Measurements from ENCODE around the gene CSRP2. TPM values are rescaled to one million over a fixed set of nuclear protein-coding genes. Genes with fewer than 3 reads are reported as not detected.
A peak's percentile ranks its signal among the peaks of the same experiment; 100 is the strongest.

CSRP2 gene
- total RNA-seq, 6 experiments from 2014 or later: 20.7 to 32.7 (median 29.5) TPM

- Mint-ChIP-seq H3K27ac (peak overlapping the region; percentile 17; the same call in 1 of the 2 replicates), H3K4me3 (peak overlapping the region; percentile 53), H3K4me1 (ENCODE audit: low read depth) (peaks cover 18% of the 10 kb centered on the region), H3K36me3 (ENCODE audit: low read depth) (no peaks in the 10 kb centered on the region), H3K9me3 (no peaks in the 10 kb centered on the region), H3K27me3 (ENCODE audit: insufficient read depth) (peaks cover 1% of the 10 kb centered on the region; the same call in 1 of the 2 replicates)
- DNase-seq: peak; percentile 37
- no peak for TF ChIP-seq CTCF (IDR thresholded peaks at IDR 0.05)
Observed at GRCh38 chr12:76915361-76916169, 36.7 kb upstream of the CSRP2 start.

GRCh38 chr12:76914102-76914859, 35.5 kb upstream of the CSRP2 start:
- DNase-seq: no peak
- no peak for TF ChIP-seq CTCF (IDR thresholded peaks at IDR 0.05)
- H3K9me3 Mint-ChIP-seq: no peaks in the 10 kb centered on the region
- H3K27me3 Mint-ChIP-seq (ENCODE audit: insufficient read depth): peaks cover 1% of the 10 kb centered on the region; the same call in 1 of the 2 replicates
- H3K27ac Mint-ChIP-seq: no peak overlapping the region
- H3K4me1 Mint-ChIP-seq (ENCODE audit: low read depth): peaks cover 18% of the 10 kb centered on the region
- H3K36me3 Mint-ChIP-seq (ENCODE audit: low read depth): no peaks in the 10 kb centered on the region
- 0 out of 2 replicates have a peak overlapping the region, but pooled peaks have one; percentile 11 for H3K4me3 Mint-ChIP-seq

GRCh38 chr12:76909290-76909689, 30.5 kb upstream of the CSRP2 start:
- H3K27ac Mint-ChIP-seq: no peak overlapping the region
- no peaks in the 10 kb centered on the region for H3K9me3 Mint-ChIP-seq
- no peaks in the 10 kb centered on the region for H3K36me3 Mint-ChIP-seq (ENCODE audit: low read depth)
- no peak overlapping the region for H3K4me3 Mint-ChIP-seq
- no peak for DNase-seq
- no peak for TF ChIP-seq CTCF (IDR thresholded peaks at IDR 0.05)
- peaks cover 9% of the 10 kb centered on the region for H3K27me3 Mint-ChIP-seq (ENCODE audit: insufficient read depth)
- H3K4me1 Mint-ChIP-seq (ENCODE audit: low read depth): no peaks in the 10 kb centered on the region

GRCh38 chr12:76908303-76909017, 29.6 kb upstream of the CSRP2 start:
- Mint-ChIP-seq H3K9me3 (no peaks in the 10 kb centered on the region), H3K4me1 (ENCODE audit: low read depth) (no peaks in the 10 kb centered on the region), H3K36me3 (ENCODE audit: low read depth) (no peaks in the 10 kb centered on the region), H3K27ac (no peak overlapping the region), H3K4me3 (no peak overlapping the region), H3K27me3 (ENCODE audit: insufficient read depth) (peaks cover 9% of the 10 kb centered on the region)
- DNase-seq: no peak
- no peak for TF ChIP-seq CTCF (IDR thresholded peaks at IDR 0.05)

GRCh38 chr12:76901628-76902380, 23.0 kb upstream of the CSRP2 start:
- H3K4me3 Mint-ChIP-seq: no peak overlapping the region
- no peak overlapping the region for H3K27ac Mint-ChIP-seq
- H3K27me3 Mint-ChIP-seq (ENCODE audit: insufficient read depth): peaks cover 3% of the 10 kb centered on the region; the same call in 1 of the 2 replicates
- H3K4me1 Mint-ChIP-seq (ENCODE audit: low read depth): no peaks in the 10 kb centered on the region
- TF ChIP-seq CTCF (IDR thresholded peaks at IDR 0.05): no peak
- H3K36me3 Mint-ChIP-seq (ENCODE audit: low read depth): no peaks in the 10 kb centered on the region
- no peak for DNase-seq
- no peaks in the 10 kb centered on the region for H3K9me3 Mint-ChIP-seq

All from HFFc6 (cell line).